MV-4-11 (cell line): ENCODE data around the gene EIF2AK2.

Experiments used
- DNase-seq: peaks from one replicate; lab custom pipeline; 2025; lab: John Stamatoyannopoulos, UW

EIF2AK2 gene

GRCh38 chr2:37168217-37168981 lies 11.6 kb upstream of the EIF2AK2 start:
- DNase-seq, result peak; percentile 30

- no peak for DNase-seq
These were observed 10.9 kb upstream of the EIF2AK2 start for GRCh38 chr2:37167636-37168180.

GRCh38 chr2:37164757-37165156 lies 8.0 kb upstream of the EIF2AK2 start:
- no peak for DNase-seq

GRCh38 chr2:37156071-37156856 lies 516 bp downstream of the EIF2AK2 start:
- DNase-seq, result no peak

- peak; percentile 22 for DNase-seq
These were observed 2.0 kb downstream of the EIF2AK2 start for GRCh38 chr2:37154785-37155184.

GRCh38 chr2:37153224-37153623 lies 3.6 kb downstream of the EIF2AK2 start:
- no peak for DNase-seq

GRCh38 chr2:37149626-37150322 lies 7.0 kb downstream of the EIF2AK2 start:
- DNase-seq, result no peak

GRCh38 chr2:37148325-37148724 lies 8.5 kb downstream of the EIF2AK2 start:
- DNase-seq, result no peak

GRCh38 chr2:37146062-37146461 lies 10.7 kb downstream of the EIF2AK2 start:
- no peak for DNase-seq

GRCh38 chr2:37143974-37144373 lies 12.8 kb downstream of the EIF2AK2 start:
- DNase-seq, result peak; percentile 79

GRCh38 chr2:37142546-37142945 lies 14.2 kb downstream of the EIF2AK2 start:
- DNase-seq, result no peak

- no peak for DNase-seq
These were observed 23.9 kb downstream of the EIF2AK2 start for GRCh38 chr2:37132914-37133313.

- DNase-seq, result no peak
These were observed 31.4 kb downstream of the EIF2AK2 start for GRCh38 chr2:37125416-37125815.

GRCh38 chr2:37119157-37119556 lies 37.6 kb downstream of the EIF2AK2 start:
- peak; percentile 7 for DNase-seq

GRCh38 chr2:37117566-37117965 lies 39.2 kb downstream of the EIF2AK2 start:
- no peak for DNase-seq

GRCh38 chr2:37111958-37112357 lies 44.8 kb downstream of the EIF2AK2 start:
- DNase-seq, result no peak

- DNase-seq, result no peak
These were observed 46.2 kb downstream of the EIF2AK2 start for GRCh38 chr2:37110306-37111212.

- DNase-seq, result no peak
These were observed 47.3 kb downstream of the EIF2AK2 start for GRCh38 chr2:37109523-37109922.

- DNase-seq, result no peak
These were observed 51.6 kb downstream of the EIF2AK2 start for GRCh38 chr2:37105150-37105549.

- DNase-seq, result no peak
These were observed 52.6 kb downstream of the EIF2AK2 start for GRCh38 chr2:37104178-37104577.

GRCh38 chr2:37102588-37102987 lies 54.2 kb downstream of the EIF2AK2 start:
- no peak for DNase-seq
